SKM-1 treated with dmso at 0.1 percent for 144 hours (cell line): ENCODE data around the gene SLC1A2.

Experiments used
- DNase-seq: peaks from one replicate; lab custom pipeline; 2025; ENCODE audit not compliant: unreplicated experiment; lab: John Stamatoyannopoulos, UW

The SLC1A2 gene

GRCh38 chr11:35305670-35306382 is 113.5 kb downstream of the SLC1A2 start:
- DNase-seq, result peak; percentile 38

- DNase-seq, result no peak
Measured at GRCh38 chr11:35304900-35305460, 114.4 kb downstream of the SLC1A2 start.

GRCh38 chr11:35304386-35304775 is 115.0 kb downstream of the SLC1A2 start:
- DNase-seq, result peak; percentile 68

- DNase-seq, result peak; percentile 69
Measured at GRCh38 chr11:35303596-35304385, 115.6 kb downstream of the SLC1A2 start.

GRCh38 chr11:35302398-35302797 is 117.0 kb downstream of the SLC1A2 start:
- DNase-seq, result no peak

- no peak for DNase-seq
Measured at GRCh38 chr11:35298369-35298768, 121.0 kb downstream of the SLC1A2 start.

- no peak for DNase-seq
Measured at GRCh38 chr11:35295751-35296150, 123.6 kb downstream of the SLC1A2 start.

- no peak for DNase-seq
Measured at GRCh38 chr11:35293699-35294098, 125.7 kb downstream of the SLC1A2 start.

- DNase-seq, result no peak
Measured at GRCh38 chr11:35293035-35293434, 126.3 kb downstream of the SLC1A2 start.

GRCh38 chr11:35292279-35292678 is 127.1 kb downstream of the SLC1A2 start:
- no peak for DNase-seq

- no peak for DNase-seq
Measured at GRCh38 chr11:35290876-35291275, 128.5 kb downstream of the SLC1A2 start.

GRCh38 chr11:35289821-35290220 is 129.5 kb downstream of the SLC1A2 start:
- DNase-seq, result no peak

GRCh38 chr11:35288817-35289541 is 130.4 kb downstream of the SLC1A2 start:
- DNase-seq, result no peak

- DNase-seq, result no peak
Measured at GRCh38 chr11:35288309-35288708, 131.0 kb downstream of the SLC1A2 start.

GRCh38 chr11:35287344-35287890 is 131.9 kb downstream of the SLC1A2 start:
- no peak for DNase-seq

GRCh38 chr11:35286126-35286525 is 133.2 kb downstream of the SLC1A2 start:
- DNase-seq, result no peak

GRCh38 chr11:35285471-35285870 is 133.9 kb downstream of the SLC1A2 start:
- DNase-seq, result no peak

- DNase-seq, result no peak
Measured at GRCh38 chr11:35282221-35282882, 137.0 kb downstream of the SLC1A2 start.

- DNase-seq, result no peak
Measured at GRCh38 chr11:35281169-35281688, 138.1 kb downstream of the SLC1A2 start.

GRCh38 chr11:35280727-35281126 is 138.6 kb downstream of the SLC1A2 start:
- DNase-seq, result no peak
